Superior temporal gyrus (tissue), 1 donor: Measurements from ENCODE around the gene DNMT3L.
"Not testable (repeated sequence)": the region's sequence is repeated elsewhere in the genome, so short reads cannot be mapped to it uniquely, and the experiment has no call there.

Source experiments
- DNase-seq: peaks from one replicate; pipeline ENCODE4 v3.0.0-alpha.2; 2016; ENCODE audit errors: extremely low spot score

Gene DNMT3L

GRCh38 chr21:44261675-44262295 is at the start of gene DNMT3L:
DNMT3L (minus strand) TSS chr21:44261897; CDS start chr21:44261259, 638 bp downstream.
- DNase-seq, result no peak

GRCh38 chr21:44310628-44311507 is 49.2 kb upstream of the DNMT3L start:
- DNase-seq, result no peak

- no peak for DNase-seq
Observed at GRCh38 chr21:44306936-44307704, 45.4 kb upstream of the DNMT3L start.

GRCh38 chr21:44305691-44306090 is 44.0 kb upstream of the DNMT3L start:
- no peak for DNase-seq

- peak; percentile 79 for DNase-seq
Observed at GRCh38 chr21:44304877-44305293, 43.2 kb upstream of the DNMT3L start.

GRCh38 chr21:44304011-44304616 is 42.4 kb upstream of the DNMT3L start:
- peak; percentile 58 for DNase-seq

GRCh38 chr21:44303490-44303981 is 41.8 kb upstream of the DNMT3L start:
- peak; percentile 24 for DNase-seq

GRCh38 chr21:44302573-44303401 is 41.1 kb upstream of the DNMT3L start:
- DNase-seq, result not testable (repeated sequence)

GRCh38 chr21:44301961-44302406 is 40.3 kb upstream of the DNMT3L start:
- DNase-seq, result peak; percentile 28

GRCh38 chr21:44301141-44301540 is 39.4 kb upstream of the DNMT3L start:
- DNase-seq, result no peak

GRCh38 chr21:44300262-44300959 is 38.7 kb upstream of the DNMT3L start:
- no peak for DNase-seq

- DNase-seq, result peak; percentile 42
Observed at GRCh38 chr21:44299458-44300261, 38.0 kb upstream of the DNMT3L start, which contains the start of gene PFKL. PFKL (plus strand) TSS chr21:44300053; CDS start chr21:44300106, 53 bp downstream.

GRCh38 chr21:44299085-44299457 is 37.4 kb upstream of the DNMT3L start:
- DNase-seq, result no peak

GRCh38 chr21:44298301-44298700 is 36.6 kb upstream of the DNMT3L start:
- no peak for DNase-seq

GRCh38 chr21:44297525-44298290 is 36.0 kb upstream of the DNMT3L start:
- peak; percentile 95 for DNase-seq

GRCh38 chr21:44296916-44297315 is 35.2 kb upstream of the DNMT3L start:
- DNase-seq, result no peak

- no peak for DNase-seq
Observed at GRCh38 chr21:44296103-44296519, 34.4 kb upstream of the DNMT3L start.

- no peak for DNase-seq
Observed at GRCh38 chr21:44295646-44296045, 33.9 kb upstream of the DNMT3L start.
